GM12878 (cell line): Measurements from ENCODE around the gene ASIC4. TPM values are rescaled to one million over a fixed set of nuclear protein-coding genes. Genes with fewer than 3 reads are reported as not detected.

Experiments
- ATAC-seq: fragments of 200-7000 bp; cut with Tn5 transposase; 3 replicates; pipeline ENCODE4 v1.9.1; 2020; ENCODE audit warnings: mild to moderate bottlenecking, moderate library complexity
- BruUV-seq: library from RNA; stranded (reverse); fragments of 400-500 nt; replicated peaks from 2 replicates; lab custom pipeline; 2021; lab: Mats Ljungman, UMichigan
- CTCF ChIA-PET: fragments of 300-600 bp; sonication (Branson Sonifier 250); formaldehyde crosslinking; extraction: SDS; loops from one replicate; lab custom pipeline; 2021; ENCODE audit warnings: inconsistent platforms; lab: Yijun Ruan, JAX
- POLR2A ChIA-PET: fragments of 350-600 bp; formaldehyde crosslinking; extraction: SDS; loops from one replicate; lab custom pipeline; 2021; ENCODE audit warnings: inconsistent platforms; lab: Charles Lee
- RAD21 ChIA-PET: fragments of 300-600 bp; sonication (Branson Sonifier 250); formaldehyde crosslinking; loops from one replicate; lab custom pipeline; 2023; ENCODE audit warnings: antibody characterized with exemption; ENCODE audit not compliant: unreplicated experiment; lab: Charles Lee
- SMC1A ChIA-PET: fragments of 300-600 bp; sonication (Branson Sonifier 250); formaldehyde crosslinking; loops from one replicate; lab custom pipeline; 2023; ENCODE audit not compliant: unreplicated experiment, uncharacterized antibody; lab: Charles Lee
- DNase-seq: peaks from one replicate; pipeline ENCODE4 v3.0.0-alpha.2; 2011; ENCODE audit warnings: low read depth, low spot score
- FAIRE-seq: peaks from 3 replicates; lab custom pipeline; 2011; peaks lifted over from hg19 to GRCh38; lab: Jason Lieb, UNC
- H2AFZ ChIP-seq: 2 replicates; pipeline ENCODE4 v1.6.0; 2011; ENCODE audit warnings: low read depth, low read length, control low read depth; ENCODE audit not compliant: control insufficient read depth
- H3K27ac ChIP-seq: 2 replicates; pipeline ENCODE4 v1.5.1; 2011; ENCODE audit warnings: control low read depth; ENCODE audit not compliant: control insufficient read depth, insufficient read depth
- H3K27me3 ChIP-seq, 2 experiments: replicated peaks in 1 of 2; 2 replicates each; pipeline versions ENCODE4 v1.6.0 to v1.6.1; 2011; ENCODE audit warnings: low read length in 1 of 2; ENCODE audit not compliant: control insufficient read depth in 2 of 2, insufficient read depth in 2 of 2
- H3K36me3 ChIP-seq, 2 experiments: 2 replicates each; pipeline ENCODE4 v1.5.1; 2011; ENCODE audit warnings: low read length in 1 of 2; ENCODE audit not compliant: control insufficient read depth in 2 of 2, insufficient read depth in 2 of 2
- H3K4me1 ChIP-seq: 2 replicates; pipeline ENCODE4 v1.6.1; 2011; ENCODE audit warnings: mild to moderate bottlenecking, low read length, moderate library complexity, mixed read lengths; ENCODE audit not compliant: control insufficient read depth, insufficient read depth
- H3K4me2 ChIP-seq: 2 replicates; pipeline ENCODE4 v1.6.0; 2011; ENCODE audit warnings: control low read depth; ENCODE audit not compliant: control insufficient read depth, insufficient read depth
- H3K4me3 ChIP-seq: fragments of 200-600 bp; sonication (generic); 2 replicates; pipeline ENCODE4 v1.5.1; 2016
- H3K79me2 ChIP-seq: 2 replicates; pipeline ENCODE4 v1.6.0; 2011; ENCODE audit warnings: low read length; ENCODE audit not compliant: control insufficient read depth, insufficient read depth
- H3K9ac ChIP-seq: 2 replicates; pipeline ENCODE4 v1.8.0; 2011; ENCODE audit warnings: low read length, control low read depth, mixed read lengths; ENCODE audit not compliant: control insufficient read depth, insufficient read depth
- H3K9me3 ChIP-seq: replicated peaks from 3 replicates; pipeline ENCODE4 v1.5.1; 2011; ENCODE audit warnings: mild to moderate bottlenecking, low read length; ENCODE audit not compliant: control insufficient read depth, insufficient read depth
- H4K20me1 ChIP-seq: 2 replicates; pipeline ENCODE4 v1.6.0; 2011; ENCODE audit not compliant: control insufficient read depth, insufficient read depth
- ATF3 ChIP-seq: IDR thresholded peaks from 2 replicates; pipeline ENCODE4 v1.6.1; 2011; ENCODE audit warnings: low read depth, mild to moderate bottlenecking, low read length, moderate library complexity, borderline replicate concordance; ENCODE audit errors: extremely low read depth
- HDAC6 ChIP-seq: fragments of 200-600 bp; sonication (generic); IDR thresholded peaks from one replicate; pipeline ENCODE4 v1.8.0; 2017; ENCODE audit warnings: antibody characterized with exemption; ENCODE audit not compliant: unreplicated experiment
- MEF2A ChIP-seq: IDR thresholded peaks from 2 replicates; pipeline ENCODE4 v1.6.1; 2011; ENCODE audit warnings: low read depth, mild to moderate bottlenecking, low read length, moderate library complexity; ENCODE audit not compliant: insufficient read depth
- NR2F1 ChIP-seq: fragments of 450-650 bp; conservative IDR thresholded peaks from 2 replicates; pipeline ENCODE4 v1.6.1; 2017; ENCODE audit warnings: mild to moderate bottlenecking
- POU2F2 ChIP-seq: IDR thresholded peaks from 3 replicates; pipeline ENCODE4 v1.6.1; 2011; ENCODE audit warnings: low read depth, mild to moderate bottlenecking, low read length, borderline replicate concordance
- TCF7 ChIP-seq: IDR thresholded peaks from 2 replicates; pipeline ENCODE4 v1.6.1; 2014; ENCODE audit warnings: antibody characterized with exemption, borderline replicate concordance
- WGBS: methylation state at CpG from one replicate; pipeline ENCODE4 v1.1.6; 2016; ENCODE audit warnings: low lambda C conversion rate; ENCODE audit not compliant: insufficient replicate concordance, insufficient coverage; ENCODE audit errors: missing lambda C conversion rate; 5-methylcytosine and 5-hydroxymethylcytosine counted together
- in situ Hi-C: fragments of 300-500 bp; cut with MboI; formaldehyde crosslinking; loops from 9 replicates; pipeline ENCODE4 v1.14.3; 2018; ENCODE audit warnings: mixed read lengths
- intact Hi-C: fragments of 100-400 bp; cut with micrococcal nuclease; formaldehyde crosslinking; loops from one replicate; pipeline ENCODE4 v1.14.2; 2022; ENCODE audit not compliant: unreplicated experiment
- polyA plus RNA-seq, 11 experiments: library from polyadenylated mRNA; depleted of rRNA in 4 of 11; unstranded in 6 of 11; stranded (reverse) in 5 of 11; fragments of >200 nt; fragmentation: Nextera tagmentation in 4 of 11; fragmentation: Illumina TruSeq in 1 of 11; extraction: Ambion mirVana in 4 of 11; extraction: Trizol in 1 of 11; gene quantifications; 1 replicate in 1 of 11; 2 replicates in 10 of 11; pipeline versions ENCODE4 v1.2.1 to v1.2.3, GENCODE V29; 2011 to 2016; ENCODE audit warnings: inconsistent platforms in 2 of 11, missing spikeins in 2 of 11, low read depth in 1 of 11
- total RNA-seq, 4 experiments: library from RNA; depleted of rRNA in 3 of 4; stranded (reverse); fragments of >200 nt in 3 of 4; fragmentation: Illumina TruSeq in 1 of 4; extraction: Trizol in 1 of 4; gene quantifications; 2 replicates each; pipeline versions ENCODE4 v1.2.1 to v1.2.3, GENCODE V29; 2013 to 2021

ASIC4 gene
- total and polyA plus RNA-seq, 10 of the 15 experiments (the other 5 are each of a cell fraction or from before 2014, with no cell fraction given) = 0.01 TPM; not detected in 9

- Histone ChIP-seq H4K20me1 (no peaks in the 10 kb centered on the region), H3K36me3 (no peaks in the 10 kb centered on the region), H3K27me3 (peaks cover 2 to 5% of the 10 kb centered on the region in 2 experiments; a peak in 3 of 4 replicates), H3K27ac (no peak overlapping the region), H3K4me3 (no peak overlapping the region), H3K4me1 (no peaks in the 10 kb centered on the region), H3K9ac (no peak overlapping the region), H2AFZ (no peak overlapping the region), H3K9me3 (no peaks in the 10 kb centered on the region), H3K4me2 (no peak overlapping the region), H3K79me2 (no peaks in the 10 kb centered on the region)
- SMC1A ChIA-PET = no interaction called here
- no peak for ATAC-seq
- CTCF ChIA-PET = interaction anchor here (1.2 kb wide), 1 partner anchor 11 kb away, joined by 3 read pairs; no protein-coding TSS in a partner anchor
- no peak for FAIRE-seq
- no peak for DNase-seq
- POLR2A ChIA-PET = no interaction called here
- in situ Hi-C loops (no loop called here), intact Hi-C loops (no loop called here)
- TF ChIP-seq NR2F1 = no peak
- TF ChIP-seq ATF3 = no peak
- TF ChIP-seq TCF7 = no peak
- no peak for TF ChIP-seq MEF2A
- TF ChIP-seq POU2F2 = no peak
- TF ChIP-seq HDAC6 = no peak
- RAD21 ChIA-PET = no interaction called here
- 41% methylated on average over 19 of the region's 55 CpGs for WGBS
- no TSS peak for BruUV-seq
Measured at GRCh38 chr2:219570924-219571310, 56.6 kb downstream of the ASIC4 start.
